ENCODE results near the gene ASB15.

The ASB15 gene

DNA sequence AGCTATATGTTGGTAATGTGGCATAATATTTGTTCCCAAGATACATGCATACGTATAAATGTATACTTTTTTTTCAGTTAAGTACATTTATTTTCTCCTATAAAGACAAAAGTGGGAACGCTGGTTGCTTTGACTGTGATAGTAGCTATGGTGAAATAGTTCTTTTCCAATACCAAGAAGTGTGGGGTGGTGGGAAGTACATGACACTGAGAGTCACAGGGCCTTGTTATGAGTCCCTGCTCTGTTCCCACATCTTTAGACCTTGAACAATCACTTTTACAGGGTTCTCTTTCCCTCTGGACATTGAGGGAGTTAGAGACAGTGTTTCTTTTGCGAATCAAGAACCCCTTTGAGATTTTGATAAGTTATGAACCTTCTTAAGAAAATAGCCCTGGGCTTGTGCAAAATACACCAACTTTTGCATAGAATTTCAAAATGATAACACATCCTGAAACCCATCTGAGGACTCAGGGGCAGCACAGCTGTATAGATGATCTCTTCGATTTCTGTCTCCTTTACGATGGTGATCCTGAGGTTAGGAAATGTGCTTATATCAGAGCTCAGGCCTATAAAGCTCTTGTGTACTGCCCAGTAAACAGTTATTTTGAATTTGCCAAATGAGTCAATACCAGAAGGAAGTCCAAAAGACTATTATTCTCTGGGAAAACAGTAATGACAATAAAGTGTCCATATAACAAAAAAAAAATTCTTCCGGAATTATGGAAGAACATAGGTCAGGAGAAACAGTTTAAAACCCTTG, 55.1 kb downstream of the ASB15 start:
- H3K4me1 ChIP-seq (ENCODE audit: insufficient read depth, low read length): no peaks in the 10 kb centered on the region
- H3K9me3 ChIP-seq (ENCODE audit: control insufficient read depth, insufficient read depth, low read length): no peaks in the 10 kb centered on the region
- H3K36me3 ChIP-seq (ENCODE audit: insufficient read depth, low read length): no peaks in the 10 kb centered on the region
- H3K9ac ChIP-seq (ENCODE audit: low read depth, low read length): no peak overlapping the region

DNA sequence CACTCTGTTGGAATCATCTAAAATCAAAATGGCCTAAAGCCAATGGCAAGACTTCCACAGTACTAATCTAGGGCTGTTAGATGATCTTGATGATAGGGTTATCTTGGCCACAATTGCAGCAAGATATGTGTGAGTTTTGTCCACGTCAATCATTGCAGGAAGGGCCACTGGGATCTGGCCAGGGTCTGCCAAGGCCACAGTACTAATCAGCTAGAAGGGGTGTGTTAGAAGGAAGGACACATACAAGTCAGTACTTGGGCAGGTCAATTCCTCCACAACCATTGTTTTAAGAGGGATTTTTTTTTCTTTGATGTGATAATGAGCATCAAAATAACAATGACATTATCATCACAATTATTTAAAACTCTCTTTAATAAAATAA, 55.7 kb downstream of the ASB15 start:
- no peak overlapping the region for H3K9ac ChIP-seq (ENCODE audit: low read depth, low read length)
- H3K36me3 ChIP-seq (ENCODE audit: insufficient read depth, low read length): no peaks in the 10 kb centered on the region
- H3K9me3 ChIP-seq (ENCODE audit: control insufficient read depth, insufficient read depth, low read length): no peaks in the 10 kb centered on the region
- no peaks in the 10 kb centered on the region for H3K4me1 ChIP-seq (ENCODE audit: insufficient read depth, low read length)

DNA sequence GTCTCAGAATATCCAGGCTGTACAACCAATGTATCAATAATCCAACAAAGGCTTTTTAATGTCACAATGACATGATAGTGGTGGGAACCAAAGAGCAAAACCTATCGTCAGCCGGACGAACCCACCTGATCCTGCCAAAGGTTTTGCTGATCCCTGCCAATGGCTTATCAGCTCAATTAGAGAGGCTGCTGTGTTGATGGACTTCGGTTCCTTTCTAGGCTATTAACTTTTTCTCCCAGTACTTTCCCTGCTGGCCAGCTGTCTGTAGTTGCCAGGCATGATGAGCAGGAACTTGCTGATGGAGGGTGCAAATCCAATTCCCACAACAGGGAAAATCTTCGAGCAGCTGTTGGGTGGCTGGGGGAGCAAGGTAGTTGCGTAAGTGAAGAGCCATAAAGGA, 56.4 kb downstream of the ASB15 start:
- H3K4me1 ChIP-seq (ENCODE audit: insufficient read depth, low read length): no peaks in the 10 kb centered on the region
- H3K36me3 ChIP-seq (ENCODE audit: insufficient read depth, low read length): no peaks in the 10 kb centered on the region

DNA sequence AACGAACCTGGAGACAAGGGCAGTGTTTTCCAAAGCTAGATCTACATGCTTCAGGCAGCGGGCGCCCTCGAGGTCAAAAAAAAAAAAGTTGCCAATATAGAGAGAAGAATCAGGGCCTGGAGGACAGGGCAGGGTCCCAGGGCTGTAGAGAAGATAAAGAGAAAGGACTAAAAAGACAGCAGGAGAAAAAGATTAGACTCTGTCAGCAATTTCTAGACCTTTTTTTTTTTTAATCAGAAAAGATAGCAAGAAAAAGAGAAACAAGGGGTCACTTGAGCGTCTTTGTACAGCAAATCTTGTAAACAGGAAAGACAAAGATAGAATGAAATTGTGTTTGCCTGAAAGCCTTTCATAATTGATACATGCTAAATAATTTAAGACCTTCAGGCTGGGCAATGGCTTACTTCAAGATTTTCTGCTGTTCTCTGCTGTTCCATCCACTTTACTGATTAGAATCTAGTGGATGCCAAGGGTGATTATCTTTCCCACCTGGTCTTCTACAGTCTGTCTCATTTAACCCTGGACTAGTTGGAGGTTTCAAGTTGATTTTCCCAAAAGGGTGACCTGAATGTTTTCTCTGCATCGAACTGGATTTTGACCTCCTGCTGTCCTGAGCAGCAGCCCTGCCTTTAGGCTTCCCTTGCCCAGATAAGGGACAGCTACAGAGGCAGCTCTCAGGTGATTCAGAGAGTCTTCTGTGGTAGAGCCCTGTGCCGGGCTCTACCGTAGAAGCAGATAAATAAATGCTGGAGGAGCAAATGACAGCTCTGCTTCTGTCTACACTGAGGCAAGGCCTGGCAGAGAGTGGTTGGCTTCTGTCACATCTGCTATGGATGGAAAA, 59.1 kb downstream of the ASB15 start:
- Histone ChIP-seq H3K4me1 (ENCODE audit: insufficient read depth, low read length) (no peaks in the 10 kb centered on the region), H3K9me3 (ENCODE audit: control insufficient read depth, insufficient read depth, low read length) (no peaks in the 10 kb centered on the region), H3K36me3 (ENCODE audit: insufficient read depth, low read length) (no peaks in the 10 kb centered on the region), H3K9ac (ENCODE audit: low read depth, low read length) (no peak overlapping the region)

More for the DNA sequence above, 56.4 kb downstream of the ASB15 start:
- H3K9me3 ChIP-seq (ENCODE audit: control insufficient read depth, insufficient read depth, low read length): no peaks in the 10 kb centered on the region
- H3K9ac ChIP-seq (ENCODE audit: low read depth, low read length): no peak overlapping the region

DNA sequence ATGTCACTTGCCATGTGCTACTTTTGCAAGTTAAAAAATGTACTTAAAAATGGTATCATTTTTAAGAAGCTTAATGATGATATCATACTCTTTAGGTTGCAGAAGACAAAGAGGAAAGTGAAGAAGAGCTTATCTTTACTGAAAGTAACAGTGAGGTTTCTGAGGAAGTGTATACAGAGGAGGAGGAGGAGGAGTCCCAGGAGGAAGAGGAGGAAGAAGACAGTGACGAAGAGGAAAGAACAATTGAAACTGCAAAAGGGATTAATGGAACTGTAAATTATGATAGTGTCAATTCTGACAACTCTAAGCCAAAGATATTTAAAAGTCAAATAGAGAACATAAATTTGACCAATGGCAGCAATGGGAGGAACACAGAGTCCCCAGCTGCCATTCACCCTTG, 60.1 kb downstream of the ASB15 start:
- Histone ChIP-seq H3K9ac (ENCODE audit: low read depth, low read length) (no peak overlapping the region), H3K36me3 (ENCODE audit: insufficient read depth, low read length) (no peaks in the 10 kb centered on the region)

DNA sequence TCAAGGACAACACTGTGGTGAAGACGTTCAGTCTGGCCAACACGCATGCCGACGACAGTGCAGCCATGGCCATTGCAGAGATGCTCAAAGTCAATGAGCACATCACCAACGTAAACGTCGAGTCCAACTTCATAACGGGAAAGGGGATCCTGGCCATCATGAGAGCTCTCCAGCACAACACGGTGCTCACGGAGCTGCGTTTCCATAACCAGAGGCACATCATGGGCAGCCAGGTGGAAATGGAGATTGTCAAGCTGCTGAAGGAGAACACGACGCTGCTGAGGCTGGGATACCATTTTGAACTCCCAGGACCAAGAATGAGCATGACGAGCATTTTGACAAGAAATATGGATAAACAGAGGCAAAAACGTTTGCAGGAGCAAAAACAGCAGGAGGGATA, 60.7 kb downstream of the ASB15 start:
- H3K36me3 ChIP-seq (ENCODE audit: insufficient read depth, low read length): no peaks in the 10 kb centered on the region
- no peaks in the 10 kb centered on the region for H3K4me1 ChIP-seq (ENCODE audit: insufficient read depth, low read length)
- H3K9me3 ChIP-seq (ENCODE audit: control insufficient read depth, insufficient read depth, low read length): no peaks in the 10 kb centered on the region
- H3K9ac ChIP-seq (ENCODE audit: low read depth, low read length): no peak overlapping the region

More for the DNA sequence above, 60.1 kb downstream of the ASB15 start:
- H3K4me1 ChIP-seq (ENCODE audit: insufficient read depth, low read length): no peaks in the 10 kb centered on the region
- no peaks in the 10 kb centered on the region for H3K9me3 ChIP-seq (ENCODE audit: control insufficient read depth, insufficient read depth, low read length)

DNA sequence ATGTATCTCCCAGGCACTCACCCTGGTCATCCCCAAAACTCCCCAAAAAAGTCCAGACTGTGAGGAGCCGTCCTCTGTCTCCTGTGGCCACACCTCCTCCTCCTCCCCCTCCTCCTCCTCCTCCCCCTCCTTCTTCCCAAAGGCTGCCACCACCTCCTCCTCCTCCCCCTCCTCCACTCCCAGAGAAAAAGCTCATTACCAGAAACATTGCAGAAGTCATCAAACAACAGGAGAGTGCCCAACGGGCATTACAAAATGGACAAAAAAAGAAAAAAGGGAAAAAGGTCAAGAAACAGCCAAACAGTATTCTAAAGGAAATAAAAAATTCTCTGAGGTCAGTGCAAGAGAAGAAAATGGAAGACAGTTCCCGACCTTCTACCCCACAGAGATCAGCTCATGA, 61.1 kb downstream of the ASB15 start:
- H3K36me3 ChIP-seq (ENCODE audit: insufficient read depth, low read length): no peaks in the 10 kb centered on the region

DNA sequence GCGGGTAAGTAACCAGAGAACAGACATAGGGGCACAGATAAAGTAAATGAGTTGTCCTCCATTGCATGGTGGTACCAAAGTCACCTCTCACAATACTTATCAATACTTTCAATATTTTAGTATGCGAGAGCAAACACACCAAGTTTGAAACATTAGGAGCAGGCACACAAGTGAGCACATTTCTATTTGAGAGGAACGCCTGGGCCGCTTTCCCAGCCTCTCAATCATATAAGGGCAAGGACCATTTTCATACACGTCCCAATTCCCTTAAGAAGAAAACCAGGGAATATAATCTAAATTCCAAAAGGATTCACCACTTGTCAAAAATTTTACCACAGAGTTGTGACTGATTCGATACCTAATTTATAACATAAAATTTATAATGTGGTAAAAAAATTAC, 61.6 kb downstream of the ASB15 start:
- H3K4me1 ChIP-seq (ENCODE audit: insufficient read depth, low read length): no peaks in the 10 kb centered on the region
- no peaks in the 10 kb centered on the region for H3K9me3 ChIP-seq (ENCODE audit: control insufficient read depth, insufficient read depth, low read length)
- no peak overlapping the region for H3K9ac ChIP-seq (ENCODE audit: low read depth, low read length)
- no peaks in the 10 kb centered on the region for H3K36me3 ChIP-seq (ENCODE audit: insufficient read depth, low read length)

More for the DNA sequence above, 61.1 kb downstream of the ASB15 start:
- no peaks in the 10 kb centered on the region for H3K4me1 ChIP-seq (ENCODE audit: insufficient read depth, low read length)
- no peaks in the 10 kb centered on the region for H3K9me3 ChIP-seq (ENCODE audit: control insufficient read depth, insufficient read depth, low read length)
- no peak overlapping the region for H3K9ac ChIP-seq (ENCODE audit: low read depth, low read length)

DNA sequence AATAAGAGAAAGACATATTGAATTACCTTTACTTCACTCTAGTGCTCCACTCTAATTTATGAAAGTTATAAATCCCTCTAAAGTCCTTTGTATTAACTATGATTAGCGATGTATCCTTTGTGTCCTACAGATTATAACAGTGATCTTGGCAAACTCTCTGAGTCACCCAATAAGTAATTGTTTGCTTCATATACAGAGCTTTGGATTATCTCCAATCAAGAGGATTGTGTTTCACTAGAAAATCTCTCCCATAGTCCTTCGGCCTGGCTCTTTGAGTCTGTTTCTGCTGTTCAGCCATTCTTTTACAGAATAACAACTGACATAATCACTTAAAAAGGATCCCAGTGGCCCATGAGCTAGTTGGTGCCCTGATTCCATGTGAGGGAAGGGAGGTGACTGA, 63.5 kb downstream of the ASB15 start:
- Histone ChIP-seq H3K9ac (ENCODE audit: low read depth, low read length) (no peak overlapping the region), H3K9me3 (ENCODE audit: control insufficient read depth, insufficient read depth, low read length) (no peaks in the 10 kb centered on the region), H3K4me1 (ENCODE audit: insufficient read depth, low read length) (no peaks in the 10 kb centered on the region), H3K36me3 (ENCODE audit: insufficient read depth, low read length) (no peaks in the 10 kb centered on the region)

DNA sequence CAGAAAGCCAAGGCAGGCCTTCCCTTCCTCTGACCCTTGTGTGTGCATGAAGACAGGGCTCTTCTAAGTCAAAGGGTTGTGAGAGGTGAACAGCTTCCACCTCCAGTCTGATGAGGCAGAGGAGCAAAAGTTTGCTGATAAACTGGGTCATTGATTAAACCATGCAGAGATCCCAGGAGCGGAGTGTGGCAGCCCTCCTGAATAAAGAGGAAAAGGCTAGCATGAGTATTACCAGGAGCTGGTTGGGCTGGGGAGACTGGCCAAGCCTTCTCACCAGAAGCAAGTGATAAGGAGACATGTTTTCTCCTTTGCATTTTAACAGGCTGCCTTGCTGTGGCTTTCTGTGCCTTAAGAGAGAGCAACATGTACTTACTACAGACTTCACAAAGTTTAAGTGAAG, 64.3 kb downstream of the ASB15 start:
- Histone ChIP-seq H3K9ac (ENCODE audit: low read depth, low read length) (no peak overlapping the region), H3K9me3 (ENCODE audit: control insufficient read depth, insufficient read depth, low read length) (no peaks in the 10 kb centered on the region), H3K36me3 (ENCODE audit: insufficient read depth, low read length) (no peaks in the 10 kb centered on the region), H3K4me1 (ENCODE audit: insufficient read depth, low read length) (no peaks in the 10 kb centered on the region)

DNA sequence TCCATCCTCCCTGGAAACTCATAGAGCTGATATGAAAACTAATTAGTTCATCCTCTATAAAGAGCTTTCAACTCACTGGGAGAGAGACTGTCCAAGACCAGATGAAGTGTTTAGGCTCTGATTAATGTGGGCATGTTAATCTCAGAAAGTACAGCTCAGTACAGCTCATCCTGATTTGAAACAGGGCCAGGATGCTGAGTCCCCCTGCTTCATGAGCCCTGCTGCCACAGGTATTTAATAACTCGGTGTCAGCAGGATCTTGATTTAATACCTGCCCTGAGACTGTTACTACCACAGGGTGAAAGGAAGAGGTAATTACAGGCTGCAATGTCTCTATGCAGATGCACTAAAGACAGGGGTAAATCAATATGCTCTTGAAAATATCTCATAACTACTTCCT, 64.9 kb downstream of the ASB15 start:
- no peaks in the 10 kb centered on the region for H3K4me1 ChIP-seq (ENCODE audit: insufficient read depth, low read length)
- H3K9me3 ChIP-seq (ENCODE audit: control insufficient read depth, insufficient read depth, low read length): no peaks in the 10 kb centered on the region
- H3K36me3 ChIP-seq (ENCODE audit: insufficient read depth, low read length): no peaks in the 10 kb centered on the region
- no peak overlapping the region for H3K9ac ChIP-seq (ENCODE audit: low read depth, low read length)

DNA sequence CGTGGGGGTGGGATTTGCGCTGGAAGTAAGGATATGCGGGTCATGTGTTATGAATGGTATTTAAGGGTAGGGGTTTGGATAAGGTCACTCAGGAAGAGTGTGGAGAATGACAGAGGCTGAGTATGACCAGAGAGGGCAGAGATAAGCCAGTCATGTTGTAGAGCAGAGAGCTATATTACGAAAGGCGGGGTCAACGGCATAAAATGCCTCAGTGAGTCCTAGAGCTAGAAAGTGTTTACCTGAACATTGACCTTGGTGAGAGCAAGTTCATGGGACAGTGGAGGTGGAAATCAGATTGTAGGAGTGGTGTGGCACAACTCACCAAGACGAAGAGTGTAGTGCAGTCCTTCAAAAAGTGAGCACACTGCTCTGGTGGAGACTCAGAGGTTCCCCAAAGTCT, 67.9 kb downstream of the ASB15 start:
- Histone ChIP-seq H3K9ac (ENCODE audit: low read depth, low read length) (no peak overlapping the region), H3K36me3 (ENCODE audit: insufficient read depth, low read length) (no peaks in the 10 kb centered on the region), H3K4me1 (ENCODE audit: insufficient read depth, low read length) (no peaks in the 10 kb centered on the region), H3K9me3 (ENCODE audit: control insufficient read depth, insufficient read depth, low read length) (no peaks in the 10 kb centered on the region)

DNA sequence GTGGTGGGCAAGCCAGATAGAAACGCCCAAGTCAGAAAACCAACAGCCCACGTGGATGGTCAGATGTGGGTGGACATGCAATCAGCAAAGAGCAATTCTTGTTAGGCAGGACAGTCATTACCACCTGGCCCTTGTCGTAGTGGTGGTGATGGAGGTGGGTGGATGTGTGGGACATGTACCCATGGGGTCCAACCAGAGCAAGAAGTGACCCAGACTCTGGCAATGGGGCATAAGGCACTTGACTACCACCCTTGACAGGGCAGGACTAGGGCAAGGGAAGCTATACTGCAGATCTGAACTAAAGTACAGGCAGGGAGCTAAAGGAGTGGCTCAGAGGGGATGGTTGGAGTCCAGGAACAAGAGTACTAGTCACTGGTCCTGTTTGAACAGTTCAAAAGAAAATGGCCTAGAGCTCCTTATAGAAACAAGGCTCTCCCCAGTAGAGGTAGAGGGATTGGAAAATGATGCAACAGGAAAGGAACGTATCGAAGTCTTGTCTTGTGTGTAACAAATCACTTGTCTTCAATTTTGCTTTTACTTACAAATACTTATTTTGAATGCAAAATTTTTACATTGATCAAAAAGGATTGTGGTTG, 71.6 kb downstream of the ASB15 start:
- no peak overlapping the region for H3K9ac ChIP-seq (ENCODE audit: low read depth, low read length)
- no peaks in the 10 kb centered on the region for H3K9me3 ChIP-seq (ENCODE audit: control insufficient read depth, insufficient read depth, low read length)
- no peaks in the 10 kb centered on the region for H3K36me3 ChIP-seq (ENCODE audit: insufficient read depth, low read length)
- H3K4me1 ChIP-seq (ENCODE audit: insufficient read depth, low read length): no peaks in the 10 kb centered on the region

DNA sequence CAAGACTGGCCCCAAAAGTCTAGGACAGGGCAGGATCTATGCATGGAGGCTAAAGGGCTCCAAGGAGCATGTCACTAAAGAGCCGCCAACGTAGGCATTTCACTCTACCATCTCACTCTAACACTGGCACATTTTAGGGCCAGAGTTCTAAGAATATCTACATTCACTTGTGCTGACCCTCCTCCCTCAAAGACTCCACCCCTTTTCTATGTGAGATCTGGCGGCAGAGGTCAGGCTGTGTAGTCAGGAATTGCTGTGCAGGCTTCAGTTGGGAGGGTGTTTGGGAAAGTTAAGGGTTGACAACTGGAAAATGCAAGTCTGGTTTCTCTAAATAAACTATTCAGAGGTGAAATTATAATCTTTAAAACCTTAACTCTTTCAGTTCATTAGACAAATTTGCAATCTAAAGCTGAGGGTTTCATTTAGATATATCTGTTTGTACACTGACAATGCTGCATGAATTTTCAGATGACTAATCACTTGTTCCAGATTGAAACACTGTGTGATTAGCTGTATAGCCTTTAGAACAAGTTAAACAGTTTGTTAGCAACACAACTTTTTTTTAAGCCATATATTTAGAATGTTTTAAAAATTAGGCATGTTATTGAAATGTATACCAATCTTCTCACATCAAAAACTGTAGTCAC, 72.3 kb downstream of the ASB15 start:
- H3K4me1 ChIP-seq (ENCODE audit: insufficient read depth, low read length): no peaks in the 10 kb centered on the region
- no peak overlapping the region for H3K9ac ChIP-seq (ENCODE audit: low read depth, low read length)
- H3K9me3 ChIP-seq (ENCODE audit: control insufficient read depth, insufficient read depth, low read length): no peaks in the 10 kb centered on the region
- no peaks in the 10 kb centered on the region for H3K36me3 ChIP-seq (ENCODE audit: insufficient read depth, low read length)

All from ES-I3 (cell line).